Endothelial cell of umbilical vein (primary cell): ENCODE measurements around the gene BRSK2. TPM values are rescaled to one million over a fixed set of nuclear protein-coding genes. Genes with fewer than 3 reads are reported as not detected.

ENCODE experiments used
- BruUV-seq: library from RNA; stranded (reverse); fragments of 400-500 nt; replicated peaks from 2 replicates; lab custom pipeline; 2021; lab: Mats Ljungman, UMichigan
- CTCF ChIA-PET: fragments of 300-600, 350-600 bp; sonication (Branson Sonifier 250); formaldehyde crosslinking; loops from one replicate; lab custom pipeline; 2021; ENCODE audit warnings: antibody characterized with exemption, inconsistent platforms; lab: Charles Lee
- POLR2A ChIA-PET: fragments of 300-600, 350-600 bp; sonication (Branson Sonifier 250); formaldehyde crosslinking; loops from one replicate; lab custom pipeline; 2021; ENCODE audit warnings: antibody characterized with exemption, inconsistent platforms; lab: Charles Lee
- DNase-seq: peaks from one replicate; pipeline ENCODE4 v3.0.0-alpha.2; 2011; ENCODE audit warnings: low read depth, low spot score
- FAIRE-seq: peaks from 2 replicates; lab custom pipeline; 2011; peaks lifted over from hg19 to GRCh38; lab: Jason Lieb, UNC
- H2AFZ ChIP-seq: 2 replicates; pipeline ENCODE4 v1.6.0; 2012; ENCODE audit warnings: low read depth, low read length, control low read depth, inconsistent platforms
- H3K27ac ChIP-seq: 2 replicates; pipeline ENCODE4 v1.5.1; 2011; ENCODE audit warnings: low read depth, mild to moderate bottlenecking, control low read depth, low read length, moderate library complexity; ENCODE audit not compliant: insufficient read depth
- H3K27me3 ChIP-seq, 2 experiments: 2 replicates each; pipeline versions ENCODE4 v1.6.0 to v1.6.1; 2011; ENCODE audit warnings: low read length in 2 of 2, mixed read lengths in 1 of 2; ENCODE audit not compliant: control insufficient read depth in 2 of 2, insufficient read depth in 2 of 2
- H3K36me3 ChIP-seq, 2 experiments: 2 replicates in 1 of 2; 3 replicates in 1 of 2; pipeline ENCODE4 v1.5.1; 2011; ENCODE audit warnings: low read length in 2 of 2, mild to moderate bottlenecking in 1 of 2, moderate library complexity in 1 of 2; ENCODE audit not compliant: control insufficient read depth in 2 of 2, insufficient read depth in 2 of 2; ENCODE audit errors: extremely low read depth in 1 of 2
- H3K4me1 ChIP-seq: 3 replicates; pipeline ENCODE4 v1.5.1; 2011; ENCODE audit warnings: mild to moderate bottlenecking, low read length; ENCODE audit not compliant: control insufficient read depth, insufficient read depth; ENCODE audit errors: extremely low read depth
- H3K4me2 ChIP-seq: 2 replicates; pipeline ENCODE4 v1.6.1; 2011; ENCODE audit warnings: low read length, control low read depth, mixed read lengths; ENCODE audit not compliant: insufficient read depth
- H3K4me3 ChIP-seq, 3 experiments: fragments of 200-600 bp in 1 of 3; sonication (generic), shearing (Covaris generic) in 1 of 3; replicated peaks in 1 of 3; 2 replicates each; pipeline ENCODE4 v1.5.1; 2011 to 2016; ENCODE audit warnings: control low read depth in 3 of 3, low read length in 3 of 3, mild to moderate bottlenecking in 2 of 3, inconsistent platforms in 1 of 3, low read depth in 1 of 3, moderate library complexity in 1 of 3; ENCODE audit not compliant: insufficient read depth in 1 of 3
- H3K79me2 ChIP-seq: 2 replicates; pipeline ENCODE4 v1.6.0; 2012; ENCODE audit warnings: low read length, inconsistent platforms; ENCODE audit not compliant: control insufficient read depth, insufficient read depth
- H3K9ac ChIP-seq: replicated peaks from 2 replicates; pipeline ENCODE3; 2011; ENCODE audit warnings: low read length, control low read depth; ENCODE audit not compliant: insufficient read depth; ENCODE audit errors: extremely low read depth
- H3K9me1 ChIP-seq: replicated peaks from 3 replicates; pipeline ENCODE4 v1.6.0; 2011; ENCODE audit warnings: mild to moderate bottlenecking, low read length; ENCODE audit not compliant: control insufficient read depth, insufficient read depth; ENCODE audit errors: extremely low read depth
- H3K9me3 ChIP-seq: replicated peaks from 2 replicates; pipeline ENCODE4 v1.5.1; 2012; ENCODE audit warnings: low read length, inconsistent platforms; ENCODE audit not compliant: control insufficient read depth, insufficient read depth
- H4K20me1 ChIP-seq: replicated peaks from 2 replicates; pipeline ENCODE3; 2011; ENCODE audit warnings: mild to moderate bottlenecking, low read length; ENCODE audit not compliant: control insufficient read depth, insufficient read depth; ENCODE audit errors: extremely low read depth
- EZH2 ChIP-seq: IDR thresholded peaks from 2 replicates; pipeline ENCODE4 v1.6.1; 2012; ENCODE audit warnings: borderline replicate concordance, low read depth, mild to moderate bottlenecking, moderate library complexity, low read length, inconsistent platforms; ENCODE audit not compliant: severe bottlenecking
- FOS ChIP-seq: IDR thresholded peaks from 2 replicates; pipeline ENCODE4 v1.6.1; 2011; ENCODE audit warnings: mild to moderate bottlenecking, low read length, moderate library complexity, borderline replicate concordance; ENCODE audit not compliant: insufficient read depth
- GATA2 ChIP-seq: IDR thresholded peaks from 2 replicates; pipeline ENCODE4 v1.7.0; 2011; ENCODE audit warnings: low read depth, mild to moderate bottlenecking, moderate library complexity, mixed read lengths, low read length; ENCODE audit not compliant: insufficient read length, insufficient read depth
- JUN ChIP-seq: IDR thresholded peaks from 2 replicates; pipeline ENCODE4 v1.6.1; 2011; ENCODE audit warnings: borderline replicate concordance, low read depth; ENCODE audit not compliant: insufficient read length, insufficient read depth
- MYC ChIP-seq: IDR thresholded peaks from one replicate; pipeline ENCODE4 v1.6.1; 2011; ENCODE audit warnings: mild to moderate bottlenecking, low read depth, low read length
- POLR2A ChIP-seq: IDR thresholded peaks from 2 replicates; pipeline ENCODE4 v1.6.1; 2012; ENCODE audit warnings: low read depth, mild to moderate bottlenecking, control low read depth, low read length
- POLR2AphosphoS5 ChIP-seq: IDR thresholded peaks from 2 replicates; pipeline ENCODE4 v1.6.1; 2012; ENCODE audit warnings: low read depth, mild to moderate bottlenecking, control low read depth, low read length, moderate library complexity; ENCODE audit not compliant: insufficient read depth
- dilution Hi-C: fragments of 300-500 bp; cut with MboI; formaldehyde crosslinking; loops from one replicate; pipeline ENCODE4 v1.15.0; 2019; ENCODE audit warnings: low sequenced_read_pairs; ENCODE audit not compliant: extremely low pct_ligation_motif_present
- intact Hi-C: fragments of 100-400 bp; cut with micrococcal nuclease; formaldehyde crosslinking; loops from one replicate; pipeline ENCODE4 v1.10.0; 2022
- polyA plus RNA-seq, 4 experiments: library from polyadenylated mRNA; depleted of rRNA in 3 of 4; stranded (reverse) in 3 of 4; unstranded in 1 of 4; fragments of >200 nt; gene quantifications; 2 replicates each; pipeline versions ENCODE4 v1.2.1 to v1.2.3, GENCODE V29; 2011 to 2012; ENCODE audit warnings: missing spikeins in 1 of 4
- total RNA-seq: library from RNA; stranded (reverse); gene quantifications from 2 replicates; pipeline ENCODE4 v1.2.3, GENCODE V29; 2021
- TF ChIP-seq, protein P1 (sequence below): IDR thresholded peaks from 2 replicates; pipeline ENCODE4 v1.6.1; 2011; ENCODE audit not compliant: insufficient read depth, insufficient read length
- TF ChIP-seq, protein P2 (sequence below), 2 donors: IDR thresholded peaks; 1 replicate in 1 of 2; 2 replicates in 1 of 2; pipeline ENCODE4 v1.5.1; 2011; ENCODE audit warnings: low read length in 2 of 2, mild to moderate bottlenecking in 2 of 2, moderate library complexity in 2 of 2, control low read depth in 1 of 2, inconsistent platforms in 1 of 2, low read depth in 1 of 2; ENCODE audit not compliant: insufficient read depth in 1 of 2; ENCODE audit errors: extremely low read depth in 1 of 2

The BRSK2 gene
- total and polyA plus RNA-seq, 2 donors (not counting 3 experiments of a cell fraction or from before 2014, with no cell fraction given): 0.08 to 0.20 TPM

DNA sequence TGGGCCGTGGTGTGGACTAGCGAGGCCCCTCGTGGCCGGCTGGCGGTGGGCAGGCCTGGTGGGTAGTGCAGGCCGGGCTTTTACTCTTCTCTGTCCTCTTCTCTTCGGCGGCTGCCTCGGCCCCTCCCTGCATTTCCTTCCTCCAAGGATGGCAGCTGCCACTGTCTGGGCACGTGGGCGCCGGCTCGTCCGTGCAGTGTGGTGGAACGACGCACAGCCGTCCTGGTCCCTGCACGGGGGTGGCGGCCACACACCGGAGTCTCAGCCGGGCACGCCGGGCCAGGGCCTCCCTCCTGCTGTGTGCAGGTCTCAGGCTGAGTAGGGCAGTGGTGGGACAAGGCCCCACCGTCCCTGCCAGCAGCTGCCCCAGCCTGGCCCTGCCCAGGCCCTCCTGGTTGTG, 59.1 kb downstream of the BRSK2 start:
- intact Hi-C loops (no loop called here), dilution Hi-C loops (no loop called here)
- Histone ChIP-seq H3K27me3 (no peaks in the 10 kb centered on the region), H3K79me2 (no peaks in the 10 kb centered on the region), H3K9me1 (no peaks in the 10 kb centered on the region), H3K36me3 (no peaks in the 10 kb centered on the region), H3K9ac (no peak overlapping the region), H3K4me2 (no peak overlapping the region), H2AFZ (no peak overlapping the region), H3K9me3 (no peaks in the 10 kb centered on the region), H3K4me3 (no peak overlapping the region), H3K27ac (no peak overlapping the region), H4K20me1 (no peaks in the 10 kb centered on the region), H3K4me1 (no peaks in the 10 kb centered on the region)
- ChIA-PET POLR2A (no interaction called here), CTCF (no interaction called here)
- TF ChIP-seq MYC: no peak
- TF ChIP-seq POLR2AphosphoS5: no peak
- TF ChIP-seq, protein P1, sequence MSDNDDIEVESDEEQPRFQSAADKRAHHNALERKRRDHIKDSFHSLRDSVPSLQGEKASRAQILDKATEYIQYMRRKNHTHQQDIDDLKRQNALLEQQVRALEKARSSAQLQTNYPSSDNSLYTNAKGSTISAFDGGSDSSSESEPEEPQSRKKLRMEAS: no peak
- TF ChIP-seq, protein P2, sequence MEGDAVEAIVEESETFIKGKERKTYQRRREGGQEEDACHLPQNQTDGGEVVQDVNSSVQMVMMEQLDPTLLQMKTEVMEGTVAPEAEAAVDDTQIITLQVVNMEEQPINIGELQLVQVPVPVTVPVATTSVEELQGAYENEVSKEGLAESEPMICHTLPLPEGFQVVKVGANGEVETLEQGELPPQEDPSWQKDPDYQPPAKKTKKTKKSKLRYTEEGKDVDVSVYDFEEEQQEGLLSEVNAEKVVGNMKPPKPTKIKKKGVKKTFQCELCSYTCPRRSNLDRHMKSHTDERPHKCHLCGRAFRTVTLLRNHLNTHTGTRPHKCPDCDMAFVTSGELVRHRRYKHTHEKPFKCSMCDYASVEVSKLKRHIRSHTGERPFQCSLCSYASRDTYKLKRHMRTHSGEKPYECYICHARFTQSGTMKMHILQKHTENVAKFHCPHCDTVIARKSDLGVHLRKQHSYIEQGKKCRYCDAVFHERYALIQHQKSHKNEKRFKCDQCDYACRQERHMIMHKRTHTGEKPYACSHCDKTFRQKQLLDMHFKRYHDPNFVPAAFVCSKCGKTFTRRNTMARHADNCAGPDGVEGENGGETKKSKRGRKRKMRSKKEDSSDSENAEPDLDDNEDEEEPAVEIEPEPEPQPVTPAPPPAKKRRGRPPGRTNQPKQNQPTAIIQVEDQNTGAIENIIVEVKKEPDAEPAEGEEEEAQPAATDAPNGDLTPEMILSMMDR (IDR thresholded peaks at IDR 0.05; ENCODE audit: extremely low read depth in 1 of 2, insufficient read depth in 1 of 2, low read depth in 1 of 2, low read length in 2 of 2): no peak
- no peak for TF ChIP-seq JUN
- TF ChIP-seq FOS: no peak
- TF ChIP-seq POLR2A: no peak
- no peak for TF ChIP-seq GATA2
- TF ChIP-seq EZH2: no peak
- FAIRE-seq (no peak), DNase-seq (no peak)
- no TSS peak for BruUV-seq
